C4-2B (cell line): Measurements from ENCODE around the gene CEP70.

ENCODE experiments used
- ZFX ChIP-seq: fragments of 450-650 bp; IDR thresholded peaks from 2 replicates; pipeline ENCODE4 v1.6.1; 2017
- TF ChIP-seq, protein P1 (sequence below): fragments of 450-650 bp; conservative IDR thresholded peaks from 2 replicates; pipeline ENCODE4 v1.5.1; 2017; ENCODE audit warnings: mild to moderate bottlenecking

GRCh38 chr3:138549179-138549977, 44.7 kb downstream of the CEP70 start:
- TF ChIP-seq, protein P1, sequence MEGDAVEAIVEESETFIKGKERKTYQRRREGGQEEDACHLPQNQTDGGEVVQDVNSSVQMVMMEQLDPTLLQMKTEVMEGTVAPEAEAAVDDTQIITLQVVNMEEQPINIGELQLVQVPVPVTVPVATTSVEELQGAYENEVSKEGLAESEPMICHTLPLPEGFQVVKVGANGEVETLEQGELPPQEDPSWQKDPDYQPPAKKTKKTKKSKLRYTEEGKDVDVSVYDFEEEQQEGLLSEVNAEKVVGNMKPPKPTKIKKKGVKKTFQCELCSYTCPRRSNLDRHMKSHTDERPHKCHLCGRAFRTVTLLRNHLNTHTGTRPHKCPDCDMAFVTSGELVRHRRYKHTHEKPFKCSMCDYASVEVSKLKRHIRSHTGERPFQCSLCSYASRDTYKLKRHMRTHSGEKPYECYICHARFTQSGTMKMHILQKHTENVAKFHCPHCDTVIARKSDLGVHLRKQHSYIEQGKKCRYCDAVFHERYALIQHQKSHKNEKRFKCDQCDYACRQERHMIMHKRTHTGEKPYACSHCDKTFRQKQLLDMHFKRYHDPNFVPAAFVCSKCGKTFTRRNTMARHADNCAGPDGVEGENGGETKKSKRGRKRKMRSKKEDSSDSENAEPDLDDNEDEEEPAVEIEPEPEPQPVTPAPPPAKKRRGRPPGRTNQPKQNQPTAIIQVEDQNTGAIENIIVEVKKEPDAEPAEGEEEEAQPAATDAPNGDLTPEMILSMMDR, result no peak
- no peak for TF ChIP-seq ZFX
